WERI-Rb-1 (cell line): Measurements from ENCODE around the gene SLC31A2.

Experiments
- DNase-seq: peaks from one replicate; pipeline ENCODE4 v3.0.0-alpha.2; 2020
- H3K27ac ChIP-seq: fragments of 250-450 bp; sonication (Bioruptor Pico); 2 replicates; pipeline ENCODE4 v1.5.1; 2020; ENCODE audit warnings: mild to moderate bottlenecking, moderate library complexity
- H3K27me3 ChIP-seq: fragments of 250-450 bp; sonication (Bioruptor Pico); 2 replicates; pipeline ENCODE4 v1.5.1; 2021; ENCODE audit warnings: mild to moderate bottlenecking, low read depth, moderate library complexity; ENCODE audit not compliant: insufficient read depth, severe bottlenecking
- H3K36me3 ChIP-seq: fragments of 250-450 bp; sonication (Bioruptor Pico); 2 replicates; pipeline ENCODE4 v1.5.1; 2020; ENCODE audit warnings: mild to moderate bottlenecking, moderate library complexity
- H3K4me3 ChIP-seq: 2 replicates; pipeline ENCODE4 v1.5.1; 2011; ENCODE audit warnings: low read depth, mild to moderate bottlenecking, control low read depth, low read length
- H3K9me3 ChIP-seq: fragments of 250-450 bp; sonication (Bioruptor Pico); 2 replicates; pipeline ENCODE4 v1.5.1; 2021; ENCODE audit warnings: mild to moderate bottlenecking, moderate library complexity; ENCODE audit not compliant: severe bottlenecking
- TF ChIP-seq, protein P1 (sequence below): IDR thresholded peaks from 2 replicates; pipeline ENCODE4 v1.5.1; 2011; ENCODE audit warnings: low read depth, mild to moderate bottlenecking, control low read depth, inconsistent platforms, low read length

Gene SLC31A2

DNA sequence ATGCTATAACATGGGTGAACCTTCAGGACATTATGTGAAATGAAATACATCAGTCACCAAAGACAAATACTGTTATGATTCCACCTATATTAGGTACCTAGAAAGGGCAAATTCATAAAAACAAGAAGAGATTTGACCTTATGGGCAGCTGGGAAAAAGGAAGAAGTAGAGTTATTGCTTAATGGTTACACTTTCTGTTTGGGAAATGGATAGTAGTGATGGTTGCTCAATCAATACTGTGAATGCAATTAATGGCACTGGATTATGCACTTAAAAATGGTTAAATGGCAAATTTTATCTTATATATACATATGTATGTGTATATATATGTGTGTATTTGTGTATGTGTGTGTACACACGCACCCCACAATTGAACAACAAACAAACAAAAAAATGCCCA, 55.1 kb downstream of the SLC31A2 start:
- TF ChIP-seq, protein P1, sequence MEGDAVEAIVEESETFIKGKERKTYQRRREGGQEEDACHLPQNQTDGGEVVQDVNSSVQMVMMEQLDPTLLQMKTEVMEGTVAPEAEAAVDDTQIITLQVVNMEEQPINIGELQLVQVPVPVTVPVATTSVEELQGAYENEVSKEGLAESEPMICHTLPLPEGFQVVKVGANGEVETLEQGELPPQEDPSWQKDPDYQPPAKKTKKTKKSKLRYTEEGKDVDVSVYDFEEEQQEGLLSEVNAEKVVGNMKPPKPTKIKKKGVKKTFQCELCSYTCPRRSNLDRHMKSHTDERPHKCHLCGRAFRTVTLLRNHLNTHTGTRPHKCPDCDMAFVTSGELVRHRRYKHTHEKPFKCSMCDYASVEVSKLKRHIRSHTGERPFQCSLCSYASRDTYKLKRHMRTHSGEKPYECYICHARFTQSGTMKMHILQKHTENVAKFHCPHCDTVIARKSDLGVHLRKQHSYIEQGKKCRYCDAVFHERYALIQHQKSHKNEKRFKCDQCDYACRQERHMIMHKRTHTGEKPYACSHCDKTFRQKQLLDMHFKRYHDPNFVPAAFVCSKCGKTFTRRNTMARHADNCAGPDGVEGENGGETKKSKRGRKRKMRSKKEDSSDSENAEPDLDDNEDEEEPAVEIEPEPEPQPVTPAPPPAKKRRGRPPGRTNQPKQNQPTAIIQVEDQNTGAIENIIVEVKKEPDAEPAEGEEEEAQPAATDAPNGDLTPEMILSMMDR = no peak
- no peak for DNase-seq
- Histone ChIP-seq H3K27me3 (no peaks in the 10 kb centered on the region), H3K9me3 (no peaks in the 10 kb centered on the region), H3K36me3 (peaks cover 48% of the 10 kb centered on the region), H3K4me3 (no peak overlapping the region), H3K27ac (no peak overlapping the region)

- Histone ChIP-seq H3K9me3 (no peaks in the 10 kb centered on the region), H3K4me3 (no peak overlapping the region), H3K27ac (no peak overlapping the region), H3K36me3 (peaks cover 29% of the 10 kb centered on the region), H3K27me3 (no peaks in the 10 kb centered on the region)
- no peak for DNase-seq
- TF ChIP-seq, protein P1 = no peak
Observed at GRCh38 chr9:113210815-113211214, 60.0 kb downstream of the SLC31A2 start.
